ENCODE results near the gene C20orf204.
"Not testable (repeated sequence)": the region's sequence is repeated elsewhere in the genome, so short reads cannot be mapped to it uniquely, and the experiment has no call there.

C20orf204 gene

GRCh38 chr20:64011366-64011779, 24.6 kb upstream of the C20orf204 start:
- Histone ChIP-seq H3K27me3 (no peaks in the 10 kb centered on the region), H4K20me1 (peaks cover 65% of the 10 kb centered on the region), H3K9ac (no peak overlapping the region), H3K4me1 (peaks cover 58% of the 10 kb centered on the region), H3K9me3 (peaks cover 6% of the 10 kb centered on the region), H3K27ac (no peak overlapping the region), H3K4me2 (no peak overlapping the region), H3K36me3 (peaks cover 74% of the 10 kb centered on the region), H3K4me3 (no peak overlapping the region)
- no peak for TF ChIP-seq Cebpa-rat (IDR thresholded peaks at IDR 0.05)

DNA sequence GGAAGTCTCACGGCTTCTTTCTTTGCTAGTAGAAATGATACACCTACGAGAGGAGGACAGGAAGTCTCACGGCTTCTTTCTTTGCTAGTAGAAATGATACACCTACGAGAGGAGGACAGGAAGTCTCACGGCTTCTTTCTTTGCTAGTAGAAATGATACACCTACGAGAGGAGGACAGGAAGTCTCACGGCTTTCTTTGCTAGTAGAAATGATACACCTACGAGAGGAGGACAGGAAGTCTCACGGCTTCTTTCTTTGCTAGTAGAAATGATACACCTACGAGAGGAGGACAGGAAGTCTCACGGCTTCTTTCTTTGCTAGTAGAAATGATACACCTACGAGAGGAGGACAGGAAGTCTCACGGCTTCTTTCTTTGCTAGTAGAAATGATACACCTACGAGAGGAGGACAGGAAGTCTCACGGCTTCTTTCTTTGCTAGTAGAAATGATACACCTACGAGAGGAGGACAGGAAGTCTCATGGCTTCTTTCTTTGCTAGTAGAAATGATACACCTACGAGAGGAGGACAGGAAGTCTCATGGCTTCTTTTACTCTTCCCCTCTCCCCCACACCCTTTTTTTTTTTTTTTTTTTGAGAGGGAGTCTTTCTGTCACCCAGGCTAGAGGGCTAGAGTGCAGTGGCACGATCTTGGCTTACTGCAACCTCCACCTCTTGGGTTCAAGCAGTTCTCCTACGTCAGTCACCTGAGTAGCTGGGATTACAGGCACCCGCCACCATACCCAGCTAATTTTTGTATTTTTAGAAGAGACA, 23.4 kb upstream of the C20orf204 start:
- H3K27me3 ChIP-seq, H3K27ac ChIP-seq, H3K4me3 ChIP-seq, H3K4me2 ChIP-seq, H3K9me3 ChIP-seq, H3K9ac ChIP-seq: not testable (repeated sequence)
- peaks cover 46% of the 10 kb centered on the region for H3K4me1 ChIP-seq
- H3K36me3 ChIP-seq: peaks cover 86% of the 10 kb centered on the region
- H4K20me1 ChIP-seq: peaks cover 54% of the 10 kb centered on the region

GRCh38 chr20:64015635-64016034, 20.3 kb upstream of the C20orf204 start:
- no peak for TF ChIP-seq Cebpa-rat (IDR thresholded peaks at IDR 0.05)
- peaks cover 92% of the 10 kb centered on the region for H3K36me3 ChIP-seq

DNA sequence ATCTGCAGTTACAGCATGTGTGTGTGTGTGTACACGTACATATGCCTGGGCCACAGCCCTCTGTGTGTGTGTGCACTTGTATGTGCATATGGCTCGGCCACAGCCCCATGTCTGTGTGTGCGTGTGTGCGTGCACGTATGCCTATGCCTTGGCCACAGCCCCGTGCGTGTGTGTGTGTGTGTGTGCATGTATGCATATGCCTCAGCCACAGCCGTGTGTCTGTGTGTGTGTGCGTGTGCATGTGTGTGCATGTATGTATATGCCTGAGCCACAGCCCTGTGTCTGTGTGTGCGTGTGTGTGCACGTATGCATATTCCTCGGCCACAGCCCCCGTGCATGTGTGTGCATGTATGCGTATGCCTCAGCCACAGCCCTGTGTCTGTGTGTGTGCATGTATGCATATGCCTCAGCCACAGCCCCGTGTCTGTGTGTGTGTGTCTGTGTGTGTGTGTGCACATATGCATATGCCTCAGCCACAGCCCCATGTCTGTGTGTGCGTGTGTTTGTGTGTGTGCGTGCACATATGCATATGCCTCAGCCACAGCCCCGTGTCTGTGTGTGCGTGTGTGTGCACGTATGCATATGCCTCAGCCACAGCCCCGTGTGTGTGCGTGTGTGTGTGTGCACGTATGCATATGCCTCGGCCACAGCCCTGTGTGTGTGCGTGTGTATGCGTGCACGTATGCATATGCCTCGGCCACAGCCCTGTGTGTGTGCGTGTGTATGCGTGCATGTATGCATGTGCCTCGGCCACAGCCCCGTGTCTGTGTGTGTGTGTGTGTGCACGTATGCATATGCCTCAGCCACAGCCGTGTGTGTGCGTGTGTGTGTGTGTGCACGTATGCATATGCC, 14.6 kb upstream of the C20orf204 start:
- Histone ChIP-seq H3K9ac (no peak overlapping the region), H3K36me3 (peaks cover 100% of the 10 kb centered on the region), H4K20me1 (peaks cover 51% of the 10 kb centered on the region), H3K27ac (no peak overlapping the region), H3K27me3 (no peaks in the 10 kb centered on the region), H3K4me3 (no peak overlapping the region), H3K4me1 (no peaks in the 10 kb centered on the region), H3K9me3 (no peaks in the 10 kb centered on the region), H3K4me2 (no peak overlapping the region)
- TF ChIP-seq Cebpa-rat (IDR thresholded peaks at IDR 0.05): no peak

More at GRCh38 chr20:64015635-64016034, 20.3 kb upstream of the C20orf204 start:
- Histone ChIP-seq H3K4me1 (peaks cover 15% of the 10 kb centered on the region), H3K4me3 (no peak overlapping the region), H4K20me1 (peaks cover 24% of the 10 kb centered on the region), H3K4me2 (no peak overlapping the region), H3K9me3 (peaks cover 6% of the 10 kb centered on the region), H3K27me3 (no peaks in the 10 kb centered on the region), H3K27ac (no peak overlapping the region), H3K9ac (no peak overlapping the region)

GRCh38 chr20:64022671-64023360, 13.2 kb upstream of the C20orf204 start:
- no peak overlapping the region for H3K4me3 ChIP-seq
- peaks cover 100% of the 10 kb centered on the region for H3K36me3 ChIP-seq
- peaks cover 61% of the 10 kb centered on the region for H4K20me1 ChIP-seq
- H3K9ac ChIP-seq: no peak overlapping the region
- no peak for TF ChIP-seq Cebpa-rat (IDR thresholded peaks at IDR 0.05)
- H3K27me3 ChIP-seq: no peaks in the 10 kb centered on the region
- H3K9me3 ChIP-seq: no peaks in the 10 kb centered on the region
- no peak overlapping the region for H3K27ac ChIP-seq
- no peak overlapping the region for H3K4me2 ChIP-seq
- H3K4me1 ChIP-seq: no peaks in the 10 kb centered on the region

DNA sequence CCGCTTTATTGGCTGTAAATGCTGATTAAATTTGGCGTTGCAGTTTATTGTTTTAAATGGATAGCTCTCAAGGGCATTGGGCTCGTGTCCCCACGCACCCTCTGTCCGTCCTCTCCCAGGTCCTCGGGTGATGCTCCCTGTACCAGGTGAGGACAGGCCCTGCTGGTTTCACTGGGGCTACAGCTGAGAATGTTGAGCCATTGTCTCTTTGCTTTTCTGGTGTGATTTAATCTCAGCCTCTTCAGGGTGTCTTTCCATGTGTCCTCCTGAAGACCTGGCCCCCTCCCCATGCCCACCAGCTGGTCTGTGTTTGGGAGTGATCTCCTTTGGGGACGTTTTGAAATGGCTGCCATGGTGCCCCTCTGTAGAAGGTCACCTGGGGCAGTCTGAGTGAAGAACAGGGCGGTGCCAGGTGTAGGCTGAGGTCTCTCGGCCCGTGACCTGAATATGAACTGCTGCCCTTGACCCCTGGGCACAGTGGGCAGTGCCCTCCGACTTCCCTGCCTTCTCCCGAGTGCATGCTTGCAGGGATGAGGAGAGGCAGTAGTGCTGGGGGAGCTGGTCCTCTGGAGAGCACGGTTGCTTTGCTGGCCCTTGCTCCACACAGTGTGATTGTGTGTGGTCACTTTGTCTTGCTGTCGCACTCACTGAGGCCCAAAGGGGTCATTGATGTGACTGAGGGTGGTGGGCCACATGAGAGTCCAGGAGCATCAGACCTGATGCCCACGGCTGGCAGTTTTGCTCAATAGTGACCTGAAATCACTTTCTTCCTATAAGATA, 12.4 kb upstream of the C20orf204 start:
- H4K20me1 ChIP-seq: peaks cover 69% of the 10 kb centered on the region
- peaks cover 100% of the 10 kb centered on the region for H3K36me3 ChIP-seq
- no peaks in the 10 kb centered on the region for H3K4me1 ChIP-seq
- H3K27me3 ChIP-seq: no peaks in the 10 kb centered on the region
- no peak overlapping the region for H3K4me3 ChIP-seq
- no peak overlapping the region for H3K4me2 ChIP-seq
- no peak for TF ChIP-seq Cebpa-rat (IDR thresholded peaks at IDR 0.05)
- no peaks in the 10 kb centered on the region for H3K9me3 ChIP-seq
- H3K27ac ChIP-seq: no peak overlapping the region
- H3K9ac ChIP-seq: 0 out of 2 replicates have a peak overlapping the region, but pooled peaks have one; percentile 4

DNA sequence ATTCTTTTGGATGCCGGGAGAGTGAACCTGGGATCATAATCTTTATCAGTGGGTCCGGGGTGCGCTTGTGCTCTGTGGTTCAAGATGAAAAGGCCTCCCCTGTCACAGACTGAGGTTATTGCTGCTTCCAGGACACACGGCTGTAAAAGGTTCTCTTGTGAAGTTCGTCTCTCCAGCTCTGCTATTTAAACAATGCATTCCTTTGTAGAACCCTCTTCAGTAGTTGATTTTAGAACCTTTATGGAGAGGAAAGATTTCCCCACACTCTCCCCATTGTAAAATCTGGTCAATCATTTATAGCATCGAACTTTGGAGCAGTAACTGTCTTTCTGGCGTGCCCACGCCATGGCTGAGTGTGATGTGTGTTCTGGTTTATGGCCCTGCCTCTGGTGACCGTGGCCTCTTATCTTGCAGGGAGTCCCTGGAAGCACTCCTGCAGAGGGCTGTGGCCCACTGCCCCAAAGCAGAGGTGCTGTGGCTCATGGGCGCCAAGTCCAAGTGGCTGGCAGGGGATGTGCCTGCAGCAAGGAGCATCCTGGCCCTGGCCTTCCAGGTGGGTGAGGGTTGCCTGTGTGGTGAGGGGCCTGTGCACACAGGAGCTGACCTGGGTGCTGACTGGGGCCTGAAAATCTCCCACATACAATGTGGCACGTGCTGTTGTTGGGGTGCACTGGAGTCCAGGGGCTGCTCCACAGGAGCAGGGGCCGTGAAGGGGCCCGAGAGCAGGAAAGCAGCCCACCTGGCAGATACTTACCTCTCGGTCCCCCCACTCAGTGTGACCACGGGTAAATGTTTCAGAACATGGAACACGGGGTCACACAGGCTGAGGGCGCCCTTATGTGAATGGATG, 11.6 kb upstream of the C20orf204 start:
- Histone ChIP-seq H3K36me3 (peaks cover 100% of the 10 kb centered on the region), H4K20me1 (peaks cover 76% of the 10 kb centered on the region), H3K9ac (0 out of 2 replicates have a peak overlapping the region, but pooled peaks have one; percentile 4)

DNA sequence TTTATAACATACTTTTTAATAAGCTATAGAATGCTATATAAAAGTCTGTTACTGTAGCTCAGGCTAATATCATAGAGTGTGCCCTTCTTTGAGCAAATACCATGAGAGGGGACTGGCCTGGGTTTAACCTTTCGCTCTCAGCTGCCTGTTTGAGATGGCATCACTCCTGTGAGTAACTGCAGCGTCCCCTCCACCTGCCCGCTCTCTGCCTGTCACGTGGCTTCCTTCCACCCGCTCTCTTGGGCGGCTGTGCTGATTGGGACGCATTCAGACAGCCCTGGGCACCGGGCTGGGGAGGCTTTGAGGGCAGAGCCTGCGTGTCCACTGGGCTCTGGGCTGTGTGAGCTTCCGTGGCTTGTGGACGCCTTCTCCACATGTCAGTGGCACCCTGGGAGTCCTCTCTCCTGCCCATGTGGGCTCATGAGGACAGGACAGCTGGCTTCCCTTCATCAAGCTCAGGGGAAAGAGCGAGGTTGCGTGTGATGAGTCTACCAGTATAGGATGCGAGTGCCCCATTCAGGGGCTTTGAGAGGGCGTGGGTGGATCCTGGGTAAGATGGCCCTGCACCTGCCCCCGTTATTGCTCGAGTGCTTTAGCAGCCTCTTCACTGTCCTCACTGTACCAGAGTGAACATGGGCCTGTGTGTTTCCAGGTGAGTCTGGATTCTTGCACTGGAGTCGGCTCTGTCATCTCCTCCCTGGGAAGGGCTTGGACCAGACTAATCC, 10.7 kb upstream of the C20orf204 start:
- TF ChIP-seq Cebpa-rat (IDR thresholded peaks at IDR 0.05): no peak
- H3K4me3 ChIP-seq: no peak overlapping the region
- H3K36me3 ChIP-seq: peaks cover 100% of the 10 kb centered on the region

More for the DNA sequence above, 11.6 kb upstream of the C20orf204 start:
- Histone ChIP-seq H3K4me1 (no peaks in the 10 kb centered on the region), H3K9me3 (no peaks in the 10 kb centered on the region), H3K4me2 (no peak overlapping the region), H3K27me3 (no peaks in the 10 kb centered on the region), H3K27ac (no peak overlapping the region), H3K4me3 (no peak overlapping the region)
- no peak for TF ChIP-seq Cebpa-rat (IDR thresholded peaks at IDR 0.05)

More for the DNA sequence above, 10.7 kb upstream of the C20orf204 start:
- H3K4me2 ChIP-seq: no peak overlapping the region
- H3K27ac ChIP-seq: no peak overlapping the region
- H4K20me1 ChIP-seq: peaks cover 78% of the 10 kb centered on the region
- H3K4me1 ChIP-seq: no peaks in the 10 kb centered on the region
- H3K27me3 ChIP-seq: no peaks in the 10 kb centered on the region
- H3K9ac ChIP-seq: no peak overlapping the region
- H3K9me3 ChIP-seq: no peaks in the 10 kb centered on the region
